Smooth muscle cell of trachea (primary cell): ENCODE measurements around the gene ZNF716. TPM values are rescaled to one million over a fixed set of nuclear protein-coding genes. Genes with fewer than 3 reads are reported as not detected.

Experiments
- total RNA-seq: library from RNA; depleted of rRNA; stranded (reverse); fragments of >200 nt; gene quantifications from 2 replicates; pipeline ENCODE4 v1.2.1, GENCODE V29; 2014

Gene ZNF716
- total RNA-seq: not detected in 2 replicates

GRCh38 chr7:57449904-57450303 is at the start of gene ZNF716:
Gene ZNF716 (plus strand): TSS chr7:57450177. CDS start chr7:57450289, 112 bp downstream.

